ENCODE results near the gene SERP1. TPM values are rescaled to one million over a fixed set of nuclear protein-coding genes. Genes with fewer than 3 reads are reported as not detected.

Gene SERP1
- total RNA-seq, 4 donors from 2014 or later: 155 to 282 (median 197) TPM

GRCh38 chr3:150538324-150539208, 7.7 kb downstream of the SERP1 start:
- TF ChIP-seq CTCF (IDR thresholded peaks at IDR 0.05) (no peak), POLR2A (IDR thresholded peaks at IDR 0.05) (no peak)
- 78 to 80% methylated on average over 10 of the region's 10 CpGs for WGBS, 2 donors
- H3K4me3 ChIP-seq (ENCODE audit: low read depth, poor library complexity, severe bottlenecking): no peak overlapping the region
- intact Hi-C loops (cut with DNase I; ENCODE audit: low total_unique reads): no loop called here
- DNase-seq (ENCODE audit: low spot score in 2 of 2): no peak

- TF ChIP-seq CTCF (IDR thresholded peaks at IDR 0.05) (no peak), POLR2A (IDR thresholded peaks at IDR 0.05) (no peak)
- no peak overlapping the region for H3K4me3 ChIP-seq (ENCODE audit: low read depth, poor library complexity, severe bottlenecking)
- no peak for DNase-seq (ENCODE audit: low spot score in 2 of 2)
- WGBS, 2 donors: 83% methylated on average over 4 of the region's 4 CpGs
- intact Hi-C loops (cut with DNase I; ENCODE audit: low total_unique reads): no loop called here
Measured at GRCh38 chr3:150535204-150535603, 11.1 kb downstream of the SERP1 start.

- no peak for DNase-seq (ENCODE audit: low spot score in 2 of 2)
- H3K4me3 ChIP-seq (ENCODE audit: low read depth, poor library complexity, severe bottlenecking): no peak overlapping the region
- TF ChIP-seq POLR2A (IDR thresholded peaks at IDR 0.05) (no peak), CTCF (IDR thresholded peaks at IDR 0.05) (no peak)
- intact Hi-C loops (cut with DNase I; ENCODE audit: low total_unique reads): no loop called here
Measured at GRCh38 chr3:150531775-150532174, 14.5 kb downstream of the SERP1 start.

GRCh38 chr3:150528354-150528797, 17.9 kb downstream of the SERP1 start:
- TF ChIP-seq POLR2A (IDR thresholded peaks at IDR 0.05): no peak
- no peak for TF ChIP-seq CTCF (IDR thresholded peaks at IDR 0.05)
- WGBS, 2 donors: 23 to 34% methylated on average over 2 of the region's 2 CpGs
- no peak for DNase-seq (ENCODE audit: low spot score in 2 of 2)
- H3K4me3 ChIP-seq (ENCODE audit: low read depth, poor library complexity, severe bottlenecking): no peak overlapping the region
- intact Hi-C loops (cut with DNase I; ENCODE audit: low total_unique reads): no loop called here

GRCh38 chr3:150527464-150528255, 18.6 kb downstream of the SERP1 start:
- intact Hi-C loops (cut with DNase I; ENCODE audit: low total_unique reads): no loop called here
- WGBS, 2 donors: 70 to 73% methylated on average over 10 of the region's 10 CpGs
- no peak for DNase-seq (ENCODE audit: low spot score in 2 of 2)
- H3K4me3 ChIP-seq (ENCODE audit: low read depth, poor library complexity, severe bottlenecking): no peak overlapping the region
- no peak for TF ChIP-seq CTCF (IDR thresholded peaks at IDR 0.05)
- TF ChIP-seq POLR2A (IDR thresholded peaks at IDR 0.05): no peak

Data from lower leg skin (tissue), 4 donors.